ENCODE results near the gene RRBP1. TPM values are rescaled to one million over a fixed set of nuclear protein-coding genes. Genes with fewer than 3 reads are reported as not detected.

Gene RRBP1
- total RNA-seq, 2 experiments from 2014 or later: 26.4 to 27.2 TPM

DNA sequence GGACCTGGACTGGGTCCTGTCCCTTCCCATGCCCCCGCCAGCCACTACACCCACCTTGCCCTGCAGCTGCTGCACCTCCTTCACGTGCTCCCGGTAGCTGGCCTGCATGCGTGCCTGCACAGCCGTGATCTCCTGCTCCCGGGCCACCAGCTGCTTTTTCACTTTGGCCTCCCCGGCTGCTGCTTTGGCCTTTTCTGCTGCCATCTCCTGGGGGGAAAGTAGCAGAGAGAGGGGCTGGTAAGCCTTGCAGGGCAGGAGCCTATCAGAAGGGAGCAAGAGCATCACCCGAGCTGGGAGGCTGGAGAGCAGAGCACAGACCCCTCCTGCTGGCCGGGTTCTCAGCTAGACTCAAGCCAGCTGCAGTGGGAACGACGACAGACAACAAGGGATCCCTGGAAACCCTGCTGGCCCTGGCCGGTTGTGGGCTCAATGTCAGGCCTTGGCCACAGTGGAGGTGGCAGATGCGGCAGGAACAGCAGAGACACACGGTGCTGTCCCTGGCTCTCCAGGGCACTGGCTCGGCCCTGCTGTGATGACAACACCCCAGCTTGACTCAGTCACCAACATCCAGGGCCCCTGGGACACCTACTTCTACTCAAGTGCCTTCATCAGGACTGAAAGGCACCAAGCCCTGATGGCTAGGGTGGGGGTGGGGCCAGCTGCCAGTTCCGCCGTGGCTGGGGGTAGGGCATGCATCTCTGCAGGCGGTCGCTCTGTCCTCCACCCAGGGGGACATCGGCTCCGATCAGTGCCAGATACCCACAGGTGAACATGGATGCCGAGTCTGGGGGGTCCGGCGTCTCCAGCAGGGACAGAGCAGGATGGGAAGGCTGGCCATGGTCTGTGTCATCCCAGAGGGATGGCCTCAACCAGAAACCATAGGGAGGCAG, 45.3 kb downstream of the RRBP1 start:
- Histone ChIP-seq H3K36me3 (ENCODE audit: insufficient read depth, low read length) (peaks cover 62% of the 10 kb centered on the region), H3K9me3 (ENCODE audit: control insufficient read depth in 1 of 2, insufficient read depth in 1 of 2, low read length in 2 of 2) (no peaks in the 10 kb centered on the region), H3K4me1 (ENCODE audit: insufficient read depth, low read length) (no peaks in the 10 kb centered on the region), H3K27me3 (ENCODE audit: control insufficient read depth in 1 of 2, insufficient read depth in 2 of 2, low read length in 2 of 2) (no peaks in the 10 kb centered on the region), H3K4me3 (ENCODE audit: low read length) (no peak overlapping the region), H3K27ac (ENCODE audit: low read depth in 1 of 2, low read length in 2 of 2) (no peak overlapping the region)
- intact Hi-C loops (cut with DNase I, micrococcal nuclease): no loop called here
- Mint-ChIP-seq H3K36me3 (ENCODE audit: low read depth) (peaks cover 38% of the 10 kb centered on the region), H3K4me3 (no peak overlapping the region), H3K27me3 (no peaks in the 10 kb centered on the region), H3K9me3 (no peaks in the 10 kb centered on the region), H3K4me1 (ENCODE audit: low read depth) (no peaks in the 10 kb centered on the region), H3K27ac (no peak overlapping the region)
- no peak for DNase-seq
- no peak for ATAC-seq (ENCODE audit: poor library complexity)
- ChIA-PET CTCF (interaction anchor here (1.0 kb wide), 1 partner anchor 100 kb away, joined by 3 read pairs; no protein-coding TSS in a partner anchor), POLR2A (no interaction called here)
- TF ChIP-seq CTCF (IDR thresholded peaks at IDR 0.05): no peak

DNA sequence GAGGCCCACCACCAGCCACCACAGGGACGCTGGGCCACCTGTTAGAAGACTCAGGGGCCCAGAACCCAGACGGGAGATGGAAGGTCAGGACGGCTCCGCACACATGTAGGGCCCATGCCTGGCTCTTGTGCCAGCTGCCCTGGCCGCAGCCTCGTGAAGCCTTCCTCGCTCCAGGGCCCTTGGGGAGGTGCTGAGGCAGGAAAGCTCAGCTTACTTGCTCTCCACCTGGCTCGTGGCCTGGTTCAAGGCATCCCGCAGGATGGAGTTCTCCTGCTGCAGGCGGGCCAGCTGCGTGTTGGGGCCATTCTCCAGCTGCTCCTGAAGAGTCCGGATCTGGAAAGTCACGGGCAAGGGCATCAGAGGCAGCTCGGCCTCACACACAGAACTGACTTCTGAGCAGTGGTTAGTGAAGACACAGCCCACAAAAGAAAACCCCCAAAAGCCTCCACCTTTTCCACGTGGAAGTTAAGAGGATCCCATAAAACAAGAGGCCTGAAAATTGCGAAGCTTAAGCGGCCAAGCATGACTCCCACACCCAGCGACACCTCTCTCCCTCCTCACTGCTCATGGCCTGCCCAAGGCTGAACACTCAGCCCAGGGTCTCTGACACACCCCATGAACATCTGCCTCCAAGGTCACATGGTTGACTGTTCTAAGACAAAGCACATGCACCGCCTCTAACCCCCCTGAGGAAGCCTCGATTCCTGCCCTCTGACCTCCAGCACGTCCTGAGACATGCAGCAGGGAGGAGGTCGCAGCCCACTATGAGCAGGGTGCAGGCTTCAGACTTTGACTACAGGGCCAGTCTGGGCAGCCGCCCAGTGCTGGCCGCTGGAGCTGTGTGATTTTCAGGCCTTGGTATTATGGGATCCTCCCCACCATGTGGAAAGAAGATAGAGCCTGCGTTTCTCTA, 46.5 kb downstream of the RRBP1 start:
- TF ChIP-seq CTCF (IDR thresholded peaks at IDR 0.05): no peak
- DNase-seq (no peak), ATAC-seq (ENCODE audit: poor library complexity) (no peak)
- Histone ChIP-seq H3K27ac (ENCODE audit: low read depth in 1 of 2, low read length in 2 of 2) (no peak overlapping the region), H3K27me3 (ENCODE audit: control insufficient read depth in 1 of 2, insufficient read depth in 2 of 2, low read length in 2 of 2) (no peaks in the 10 kb centered on the region), H3K4me3 (ENCODE audit: low read length) (no peak overlapping the region), H3K36me3 (ENCODE audit: insufficient read depth, low read length) (peaks cover 62% of the 10 kb centered on the region), H3K9me3 (ENCODE audit: control insufficient read depth in 1 of 2, insufficient read depth in 1 of 2, low read length in 2 of 2) (no peaks in the 10 kb centered on the region), H3K4me1 (ENCODE audit: insufficient read depth, low read length) (no peaks in the 10 kb centered on the region)
- H3K9me3 Mint-ChIP-seq: no peaks in the 10 kb centered on the region
- ChIA-PET CTCF (interaction anchor here (1.0 kb wide), 1 partner anchor 98 kb away, joined by 3 read pairs; no protein-coding TSS in a partner anchor), POLR2A (no interaction called here)
- H3K4me1 Mint-ChIP-seq (ENCODE audit: low read depth): no peaks in the 10 kb centered on the region
- no peak overlapping the region for H3K27ac Mint-ChIP-seq
- no peaks in the 10 kb centered on the region for H3K27me3 Mint-ChIP-seq
- H3K36me3 Mint-ChIP-seq (ENCODE audit: low read depth): peaks cover 45% of the 10 kb centered on the region
- intact Hi-C loops (cut with DNase I, micrococcal nuclease): no loop called here
- no peak overlapping the region for H3K4me3 Mint-ChIP-seq

GRCh38 chr20:17634661-17635331, 47.2 kb downstream of the RRBP1 start:
- no peak overlapping the region for H3K27ac ChIP-seq (ENCODE audit: low read depth in 1 of 2, low read length in 2 of 2)
- H3K27me3 ChIP-seq (ENCODE audit: control insufficient read depth in 1 of 2, insufficient read depth in 2 of 2, low read length in 2 of 2): no peaks in the 10 kb centered on the region
- ATAC-seq (ENCODE audit: poor library complexity) (no peak), DNase-seq (peak in 2 of 14 experiments; percentile 30 to 41)
- intact Hi-C loops (cut with DNase I, micrococcal nuclease): no loop called here
- H3K4me1 ChIP-seq (ENCODE audit: insufficient read depth, low read length): no peaks in the 10 kb centered on the region
- H3K4me1 Mint-ChIP-seq (ENCODE audit: low read depth): no peaks in the 10 kb centered on the region
- H3K27me3 Mint-ChIP-seq: no peaks in the 10 kb centered on the region
- H3K27ac Mint-ChIP-seq: no peak overlapping the region
- ChIA-PET CTCF (interaction anchor here (1.2 kb wide), 1 partner anchor 15 kb away, joined by 3 read pairs; no protein-coding TSS in a partner anchor), POLR2A (no interaction called here)
- peaks cover 51% of the 10 kb centered on the region for H3K36me3 Mint-ChIP-seq (ENCODE audit: low read depth)
- H3K36me3 ChIP-seq (ENCODE audit: insufficient read depth, low read length): peaks cover 60% of the 10 kb centered on the region
- H3K4me3 Mint-ChIP-seq: no peak overlapping the region
- no peaks in the 10 kb centered on the region for H3K9me3 Mint-ChIP-seq
- no peak overlapping the region for H3K4me3 ChIP-seq (ENCODE audit: low read length)
- no peak for TF ChIP-seq CTCF (IDR thresholded peaks at IDR 0.05)
- H3K9me3 ChIP-seq (ENCODE audit: control insufficient read depth in 1 of 2, insufficient read depth in 1 of 2, low read length in 2 of 2): no peaks in the 10 kb centered on the region
